Peyer's patch (tissue), 4 donors: ENCODE data around the gene NR0B2. TPM values are rescaled to one million over a fixed set of nuclear protein-coding genes. Genes with fewer than 3 reads are reported as not detected.
"Not testable (repeated sequence)": the region's sequence is repeated elsewhere in the genome, so short reads cannot be mapped to it uniquely, and the experiment has no call there.

Experiments used
- DNase-seq, 3 donors: peaks; one replicate each; pipeline ENCODE4 v3.0.0-alpha.2; 2017 to 2019
- H3K27ac ChIP-seq, 4 donors: fragments of 200-600 bp; sonication (generic); one replicate each; pipeline ENCODE4 v1.5.1; 2016 to 2019
- H3K27me3 ChIP-seq, 2 donors: fragments of 200-600 bp; sonication (generic); one replicate each; pipeline ENCODE4 v1.5.1; 2019
- H3K36me3 ChIP-seq, 3 donors: fragments of 200-600 bp; sonication (generic); one replicate each; pipeline ENCODE4 v1.5.1; 2016 to 2019
- H3K4me1 ChIP-seq, 4 donors: fragments of 200-600 bp; sonication (generic); one replicate each; pipeline ENCODE4 v1.5.1; 2016 to 2019
- H3K4me3 ChIP-seq, 4 donors: fragments of 200-600 bp; sonication (generic); 1 replicate in 3 of 4; 2 replicates in 1 of 4; pipeline ENCODE4 v1.5.1; 2016 to 2019; ENCODE audit warnings: mild to moderate bottlenecking in 1 of 4
- H3K9me3 ChIP-seq, 4 donors: fragments of 200-600 bp; sonication (generic); one replicate each; pipeline ENCODE4 v1.5.1; 2016 to 2019; ENCODE audit warnings: mild to moderate bottlenecking in 1 of 4
- POLR2A ChIP-seq, 2 donors: fragments of 450-650 bp; IDR thresholded peaks; one replicate each; pipeline ENCODE4 v1.5.1; 2017; ENCODE audit warnings: antibody characterized with exemption in 2 of 2, mild to moderate bottlenecking in 2 of 2, moderate library complexity in 2 of 2
- total RNA-seq, 4 donors: library from RNA; depleted of rRNA; stranded (reverse); fragments of >200 nt; gene quantifications; one replicate each; pipeline ENCODE4 v1.1.0, GENCODE V29; 2016
- TF ChIP-seq, protein P1 (sequence below), 6 experiments: fragments of 450-650 bp in 4 of 6; fragments of 200-600 bp in 2 of 6; sonication (generic) in 1 of 6; IDR thresholded peaks; one replicate each; pipeline ENCODE4 v1.5.1; 2017 to 2019; ENCODE audit warnings: antibody characterized with exemption in 6 of 6, mild to moderate bottlenecking in 3 of 6, moderate library complexity in 1 of 6

The NR0B2 gene
- total RNA-seq, 4 donors from 2014 or later = 16.2 to 46.4 (median 30.7) TPM; not detected in 1

DNA sequence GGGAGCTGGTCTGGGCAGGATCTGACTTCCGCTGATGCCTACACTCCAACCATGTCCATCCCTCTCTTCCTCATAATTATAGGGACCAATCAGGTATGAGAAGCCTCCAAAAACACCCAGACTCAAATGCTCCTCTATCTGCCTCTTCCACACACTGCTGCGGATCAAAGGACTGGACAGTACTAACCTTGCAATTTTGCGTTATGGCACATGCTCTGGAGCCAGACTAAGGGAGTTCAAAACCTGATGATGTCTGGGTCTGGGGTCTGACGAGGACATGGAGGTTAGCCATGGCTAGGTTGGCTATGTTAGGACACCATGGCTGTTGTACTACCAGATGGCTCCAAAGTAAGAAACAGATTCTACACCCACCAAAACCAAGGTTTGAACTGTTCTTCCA, 34.0 kb downstream of the NR0B2 start:
- peaks cover 0 to 18% (median 0%) of the 10 kb centered on the region in 4 donors for H3K4me1 ChIP-seq
- H3K27me3 ChIP-seq = no peaks in the 10 kb centered on the region
- TF ChIP-seq, protein P1, sequence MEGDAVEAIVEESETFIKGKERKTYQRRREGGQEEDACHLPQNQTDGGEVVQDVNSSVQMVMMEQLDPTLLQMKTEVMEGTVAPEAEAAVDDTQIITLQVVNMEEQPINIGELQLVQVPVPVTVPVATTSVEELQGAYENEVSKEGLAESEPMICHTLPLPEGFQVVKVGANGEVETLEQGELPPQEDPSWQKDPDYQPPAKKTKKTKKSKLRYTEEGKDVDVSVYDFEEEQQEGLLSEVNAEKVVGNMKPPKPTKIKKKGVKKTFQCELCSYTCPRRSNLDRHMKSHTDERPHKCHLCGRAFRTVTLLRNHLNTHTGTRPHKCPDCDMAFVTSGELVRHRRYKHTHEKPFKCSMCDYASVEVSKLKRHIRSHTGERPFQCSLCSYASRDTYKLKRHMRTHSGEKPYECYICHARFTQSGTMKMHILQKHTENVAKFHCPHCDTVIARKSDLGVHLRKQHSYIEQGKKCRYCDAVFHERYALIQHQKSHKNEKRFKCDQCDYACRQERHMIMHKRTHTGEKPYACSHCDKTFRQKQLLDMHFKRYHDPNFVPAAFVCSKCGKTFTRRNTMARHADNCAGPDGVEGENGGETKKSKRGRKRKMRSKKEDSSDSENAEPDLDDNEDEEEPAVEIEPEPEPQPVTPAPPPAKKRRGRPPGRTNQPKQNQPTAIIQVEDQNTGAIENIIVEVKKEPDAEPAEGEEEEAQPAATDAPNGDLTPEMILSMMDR (IDR thresholded peaks at IDR 0.05) = no peak
- no peak for TF ChIP-seq POLR2A (IDR thresholded peaks at IDR 0.05)
- H3K4me3 ChIP-seq = no peak overlapping the region
- peaks cover 0 to 72% (median 0%) of the 10 kb centered on the region in 3 donors for H3K36me3 ChIP-seq
- DNase-seq = no peak
- H3K27ac ChIP-seq = no peak overlapping the region
- no peaks in the 10 kb centered on the region for H3K9me3 ChIP-seq

DNA sequence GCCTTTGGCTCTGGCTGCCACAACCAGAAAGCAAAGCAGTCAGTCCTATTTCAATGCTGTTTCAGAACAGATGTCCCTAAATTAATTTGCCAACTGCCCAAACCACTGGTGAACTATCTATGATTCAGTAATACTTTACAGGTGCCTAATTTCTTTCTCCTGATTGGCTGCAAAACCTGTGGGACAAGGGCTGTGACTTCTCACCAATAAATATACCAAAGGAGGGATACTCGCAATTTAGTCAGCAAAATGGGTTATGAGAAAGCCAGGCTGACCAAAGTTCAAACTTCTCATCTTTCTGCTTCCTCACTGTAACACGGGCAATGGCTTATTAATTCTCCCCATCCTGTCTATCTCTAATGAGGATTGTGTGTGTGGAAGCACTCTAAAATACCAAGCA, 36.4 kb downstream of the NR0B2 start:
- Histone ChIP-seq H3K27me3 (no peaks in the 10 kb centered on the region), H3K4me1 (peaks cover 0 to 18% (median 0%) of the 10 kb centered on the region in 4 donors), H3K36me3 (peaks cover 0 to 47% (median 0%) of the 10 kb centered on the region in 3 donors), H3K4me3 (no peak overlapping the region), H3K9me3 (no peaks in the 10 kb centered on the region), H3K27ac (no peak overlapping the region)
- DNase-seq = no peak
- TF ChIP-seq POLR2A (IDR thresholded peaks at IDR 0.05) = no peak
- TF ChIP-seq, protein P1 (IDR thresholded peaks at IDR 0.05) = no peak

DNA sequence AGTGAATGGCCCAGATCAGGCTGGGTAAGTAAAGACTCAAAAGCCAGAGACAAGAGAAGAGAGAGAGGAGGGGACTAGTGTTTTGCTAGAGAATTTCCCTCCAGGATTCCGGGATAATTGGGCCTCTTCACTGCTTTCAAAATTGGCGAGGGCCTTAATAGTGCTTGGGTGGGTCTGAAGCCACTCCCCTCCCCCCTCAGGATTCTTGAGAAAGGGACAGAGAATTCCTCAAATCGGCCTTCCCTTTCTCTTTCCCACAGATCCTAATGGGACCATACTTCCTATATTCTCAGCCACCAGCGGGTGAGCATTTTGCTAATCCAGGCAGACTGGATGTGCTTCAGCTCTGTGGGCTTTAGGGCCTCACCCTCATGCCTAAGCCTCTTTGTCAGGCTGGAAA, 38.9 kb downstream of the NR0B2 start:
- H3K36me3 ChIP-seq = peaks cover 0 to 23% (median 0%) of the 10 kb centered on the region in 3 donors
- no peaks in the 10 kb centered on the region for H3K9me3 ChIP-seq
- TF ChIP-seq POLR2A (IDR thresholded peaks at IDR 0.05) = no peak
- TF ChIP-seq, protein P1 (IDR thresholded peaks at IDR 0.05) = no peak
- H3K27me3 ChIP-seq = no peaks in the 10 kb centered on the region
- no peak overlapping the region for H3K27ac ChIP-seq
- no peak overlapping the region for H3K4me3 ChIP-seq
- peaks cover 0 to 18% (median 0%) of the 10 kb centered on the region in 4 donors for H3K4me1 ChIP-seq
- no peak for DNase-seq

DNA sequence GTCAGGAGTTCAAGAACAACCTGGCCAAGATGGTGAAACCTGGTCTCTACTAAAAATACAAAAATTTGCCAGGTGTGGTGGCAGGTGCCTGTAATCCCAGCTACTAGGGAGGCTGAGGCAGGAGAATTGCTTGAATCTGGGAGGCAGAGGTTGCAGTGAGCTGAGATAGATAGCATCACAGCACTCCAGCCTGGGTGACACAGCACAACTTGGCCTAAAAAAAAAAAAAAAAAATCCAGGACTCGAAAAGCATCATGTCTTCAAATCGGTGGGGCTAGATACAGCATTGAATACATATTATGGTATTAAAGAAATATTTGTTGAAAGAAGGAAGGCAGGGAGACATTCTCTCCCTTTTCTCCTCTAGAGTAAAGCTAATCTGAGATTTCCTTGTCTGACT, 40.7 kb downstream of the NR0B2 start:
- H3K36me3 ChIP-seq, DNase-seq, H3K27ac ChIP-seq, H3K9me3 ChIP-seq, H3K4me3 ChIP-seq, H3K27me3 ChIP-seq: not testable (repeated sequence)
- peaks cover 0 to 13% (median 0%) of the 10 kb centered on the region in 4 donors for H3K4me1 ChIP-seq

DNA sequence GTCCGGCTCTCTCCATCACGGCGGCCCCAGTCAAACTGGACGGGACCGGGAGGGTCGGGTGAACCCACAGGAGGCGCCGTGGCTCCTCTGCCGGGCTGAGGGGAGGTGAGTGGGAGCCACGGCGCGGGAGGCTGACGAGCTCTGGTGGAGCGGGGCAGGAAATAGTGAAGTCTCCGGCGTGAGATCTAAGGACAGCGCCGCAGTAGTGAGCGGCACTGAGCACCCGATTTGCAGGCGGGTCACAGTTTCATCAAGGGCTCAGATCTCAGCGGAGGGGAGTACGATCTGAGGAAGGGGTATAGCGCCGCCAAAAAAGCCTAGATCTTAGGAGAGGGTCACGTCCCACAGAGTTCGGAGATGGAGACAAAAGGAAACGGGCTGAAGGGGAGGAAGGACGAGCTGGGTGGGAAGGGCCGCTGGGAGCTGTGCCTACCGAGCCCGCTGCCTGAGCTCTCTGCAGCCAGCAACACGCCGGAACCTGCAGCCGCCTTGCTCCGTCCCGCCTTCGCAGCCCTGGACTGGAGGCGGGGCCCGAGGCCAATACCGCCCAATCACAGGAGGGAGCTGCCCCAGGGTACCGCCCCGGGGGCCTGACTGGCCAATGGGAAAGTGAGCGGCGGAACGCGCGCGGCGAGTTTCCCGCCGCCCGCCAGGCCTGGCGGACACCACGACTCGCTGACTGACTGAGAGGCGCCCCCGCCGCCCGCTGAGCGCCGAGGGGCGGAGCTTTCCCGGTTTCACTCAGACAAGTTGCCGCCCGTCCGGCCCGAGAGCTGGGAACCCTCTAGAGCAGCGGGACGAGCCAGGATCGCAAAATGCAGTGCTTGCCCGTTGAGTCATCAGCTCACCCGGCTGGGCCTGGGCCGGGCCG, 48.9 kb downstream of the NR0B2 start:
- Histone ChIP-seq H3K4me1 (peaks cover 0 to 22% (median 13%) of the 10 kb centered on the region in 4 donors), H3K4me3 (peak overlapping the region; percentile 68 to 81 (median 76)), H3K36me3 (no peaks in the 10 kb centered on the region), H3K27ac (peak overlapping the region; percentile 94 to 98 (median 96)), H3K27me3 (no peaks in the 10 kb centered on the region), H3K9me3 (no peaks in the 10 kb centered on the region)
- DNase-seq = peak; percentile 95 to 99 (median 98)
- TF ChIP-seq, protein P1 (IDR thresholded peaks at IDR 0.05) = peak in 3 of 6 experiments; percentile 2 to 25 (median 17)
- TF ChIP-seq POLR2A (IDR thresholded peaks at IDR 0.05) = peak; percentile 84 to 96

DNA sequence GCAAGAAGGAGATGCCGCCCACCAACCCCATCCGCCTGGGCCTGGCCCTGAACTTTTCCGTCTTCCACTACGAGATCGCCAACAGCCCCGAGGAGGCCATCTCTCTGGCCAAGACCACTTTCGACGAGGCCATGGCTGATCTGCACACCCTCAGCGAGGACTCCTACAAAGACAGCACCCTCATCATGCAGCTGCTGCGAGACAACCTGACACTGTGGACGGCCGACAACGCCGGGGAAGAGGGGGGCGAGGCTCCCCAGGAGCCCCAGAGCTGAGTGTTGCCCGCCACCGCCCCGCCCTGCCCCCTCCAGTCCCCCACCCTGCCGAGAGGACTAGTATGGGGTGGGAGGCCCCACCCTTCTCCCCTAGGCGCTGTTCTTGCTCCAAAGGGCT, 50.1 kb downstream of the NR0B2 start:
- no peaks in the 10 kb centered on the region for H3K27me3 ChIP-seq
- peak overlapping the region; percentile 94 to 98 (median 96) for H3K27ac ChIP-seq
- DNase-seq = peak in 1 of 3 donors; percentile 60
- peak overlapping the region; percentile 68 to 81 (median 76) for H3K4me3 ChIP-seq
- peaks cover 0 to 22% (median 13%) of the 10 kb centered on the region in 4 donors for H3K4me1 ChIP-seq
- H3K9me3 ChIP-seq = no peaks in the 10 kb centered on the region
- TF ChIP-seq POLR2A (IDR thresholded peaks at IDR 0.05) = no peak
- TF ChIP-seq, protein P1 (IDR thresholded peaks at IDR 0.05) = no peak
- H3K36me3 ChIP-seq = no peaks in the 10 kb centered on the region
